SK-N-SH (cell line): Measurements from ENCODE around the gene FAM149B1. TPM values are rescaled to one million over a fixed set of nuclear protein-coding genes. Genes with fewer than 3 reads are reported as not detected.
A peak's percentile ranks its signal among the peaks of the same experiment; 100 is the strongest.

Source experiments
- CTCF ChIA-PET: fragments of 300-600, 350-600 bp; formaldehyde crosslinking; extraction: SDS; loops from one replicate; lab custom pipeline; 2021; lab: Yijun Ruan, JAX
- POLR2A ChIA-PET: fragments of 350-600 bp; sonication (Branson Sonifier 250); formaldehyde crosslinking; extraction: SDS; loops from one replicate; lab custom pipeline; 2020; ENCODE audit warnings: antibody characterized with exemption, inconsistent platforms; lab: Yijun Ruan, JAX
- DNase-seq: peaks from one replicate; pipeline ENCODE4 v3.0.0; 2012
- H2AFZ ChIP-seq: fragments of 200-600 bp; sonication (generic); 2 replicates; pipeline ENCODE4 v1.8.1; 2016; ENCODE audit warnings: antibody characterized with exemption, mild to moderate bottlenecking, low read depth
- H3F3A ChIP-seq: fragments of 200-600 bp; sonication (generic); replicated peaks from 2 replicates; pipeline ENCODE3; 2016; ENCODE audit warnings: antibody characterized with exemption, mild to moderate bottlenecking; ENCODE audit not compliant: insufficient read depth
- H3K27ac ChIP-seq, 2 experiments: fragments of 200-500 bp in 1 of 2; fragments of 200-600 bp in 1 of 2; sonication (Bioruptor generic) in 1 of 2; sonication (generic), shearing (Covaris generic) in 1 of 2; 2 replicates each; pipeline versions ENCODE4 v1.5.1 to v1.6.1; 2014 to 2016; ENCODE audit warnings: low read depth in 2 of 2, inconsistent platforms in 1 of 2, low read length in 1 of 2, mild to moderate bottlenecking in 1 of 2, mixed read lengths in 1 of 2
- H3K27me3 ChIP-seq: fragments of 200-600 bp; sonication (generic), shearing (Covaris generic); 2 replicates; pipeline ENCODE4 v1.6.1; 2016; ENCODE audit warnings: mixed run types; ENCODE audit not compliant: insufficient read depth
- H3K36me3 ChIP-seq, 2 experiments: fragments of 200-500 bp in 1 of 2; fragments of 200-600 bp in 1 of 2; sonication (Bioruptor generic) in 1 of 2; sonication (generic) in 1 of 2; replicated peaks in 1 of 2; 2 replicates each; pipeline versions ENCODE3 to v1.5.1; 2014 to 2016; ENCODE audit warnings: low read length in 1 of 2, mild to moderate bottlenecking in 1 of 2; ENCODE audit not compliant: insufficient read depth in 2 of 2, control insufficient read depth in 1 of 2
- H3K4me1 ChIP-seq, 2 experiments: fragments of 200-500 bp in 1 of 2; fragments of 200-600 bp in 1 of 2; sonication (Bioruptor generic) in 1 of 2; sonication (generic), shearing (Covaris generic) in 1 of 2; 2 replicates each; pipeline versions ENCODE4 v1.5.1 to v1.6.1; 2014 to 2016; ENCODE audit warnings: low read depth in 1 of 2, low read length in 1 of 2, mixed run types in 1 of 2; ENCODE audit not compliant: insufficient read depth in 2 of 2, control insufficient read depth in 1 of 2
- H3K4me2 ChIP-seq: fragments of 200-600 bp; sonication (generic), shearing (Covaris generic); 2 replicates; pipeline ENCODE4 v1.6.1; 2017; ENCODE audit warnings: mixed run types
- H3K4me3 ChIP-seq, 2 experiments: fragments of 200-500 bp in 1 of 2; fragments of 200-600 bp in 1 of 2; sonication (Bioruptor generic) in 1 of 2; sonication (generic), shearing (Covaris generic) in 1 of 2; 2 replicates each; pipeline versions ENCODE4 v1.5.1 to v1.8.1; 2014 to 2016; ENCODE audit warnings: low read depth in 2 of 2, inconsistent platforms in 1 of 2, low read length in 1 of 2, mild to moderate bottlenecking in 1 of 2, mixed read lengths in 1 of 2, moderate library complexity in 1 of 2
- H3K79me2 ChIP-seq: fragments of 200-600 bp; sonication (generic); 2 replicates; pipeline ENCODE4 v1.8.1; 2017; ENCODE audit warnings: mild to moderate bottlenecking; ENCODE audit not compliant: insufficient read depth
- H3K9ac ChIP-seq: fragments of 200-600 bp; sonication (generic); 2 replicates; pipeline ENCODE4 v1.6.1; 2017; ENCODE audit warnings: mixed run types
- H3K9me2 ChIP-seq: fragments of 200-600 bp; sonication (generic); 2 replicates; pipeline ENCODE4 v1.6.1; 2017; ENCODE audit warnings: mixed run types
- H3K9me3 ChIP-seq: fragments of 200-600 bp; sonication (generic); 2 replicates; pipeline ENCODE4 v1.6.1; 2017; ENCODE audit warnings: mixed run types, mild to moderate bottlenecking, moderate library complexity
- H4K20me1 ChIP-seq: fragments of 200-600 bp; sonication (generic); 2 replicates; pipeline ENCODE4 v1.6.1; 2017; ENCODE audit warnings: mild to moderate bottlenecking, mixed run types; ENCODE audit not compliant: insufficient read depth
- CHD2 ChIP-seq: fragments of 150-350 bp; IDR thresholded peaks from 2 replicates; pipeline ENCODE4 v1.6.1; 2018; ENCODE audit warnings: low read length; ENCODE audit not compliant: partially characterized antibody
- CTCF ChIP-seq: fragments of 200-600 bp; sonication (generic); IDR thresholded peaks from 2 replicates; pipeline ENCODE4 v1.6.1; 2017; ENCODE audit warnings: antibody characterized with exemption, mild to moderate bottlenecking, moderate library complexity
- ELF1 ChIP-seq: IDR thresholded peaks from 2 replicates; pipeline ENCODE4 v1.4.0; 2012
- EP300 ChIP-seq, 2 experiments: IDR thresholded peaks; 2 replicates each; pipeline versions ENCODE4 v1.4.0 to v1.6.1; 2012; ENCODE audit warnings: borderline replicate concordance in 1 of 2, low read depth in 1 of 2, low read length in 1 of 2
- FOXJ3 ChIP-seq: sonication (generic); formaldehyde crosslinking; IDR thresholded peaks from 2 replicates; pipeline ENCODE4 v1.5.1; 2020; ENCODE audit warnings: mild to moderate bottlenecking, missing genetic modification reagents
- FOXM1 ChIP-seq: IDR thresholded peaks from 2 replicates; pipeline ENCODE4 v1.4.0; 2012; ENCODE audit warnings: low read depth, mild to moderate bottlenecking
- GABPA ChIP-seq: IDR thresholded peaks from 2 replicates; pipeline ENCODE4 v1.4.0; 2012; ENCODE audit warnings: low read depth, mild to moderate bottlenecking
- JUND ChIP-seq: IDR thresholded peaks from 2 replicates; pipeline ENCODE4 v1.4.0; 2012
- MAX ChIP-seq: IDR thresholded peaks from 2 replicates; pipeline ENCODE4 v1.4.0; 2012; ENCODE audit warnings: low read depth
- MXI1 ChIP-seq: IDR thresholded peaks from 2 replicates; pipeline ENCODE4 v1.6.1; 2012; ENCODE audit warnings: mild to moderate bottlenecking, low read depth, low read length, improper control_type of control experiment
- NRF1 ChIP-seq: IDR thresholded peaks from 2 replicates; pipeline ENCODE4 v1.6.1; 2012; ENCODE audit warnings: low read depth, mild to moderate bottlenecking, low read length
- PBX3 ChIP-seq: IDR thresholded peaks from 2 replicates; pipeline ENCODE4; 2012
- POLR2AphosphoS5 ChIP-seq: IDR thresholded peaks from 2 replicates; pipeline ENCODE4 v1.6.1; 2012; ENCODE audit warnings: low read depth, low read length
- RCOR1 ChIP-seq: fragments of 150-350 bp; IDR thresholded peaks from 2 replicates; pipeline ENCODE4 v1.6.1; 2017; ENCODE audit warnings: antibody characterized with exemption, low read length
- REST ChIP-seq: IDR thresholded peaks from 2 replicates; pipeline ENCODE4 v1.6.1; 2012; ENCODE audit warnings: mild to moderate bottlenecking, low read depth, low read length, moderate library complexity
- RFX5 ChIP-seq: IDR thresholded peaks from 2 replicates; pipeline ENCODE4 v1.6.1; 2012; ENCODE audit warnings: mild to moderate bottlenecking, improper control_type of control experiment, low read length
- SMC3 ChIP-seq: IDR thresholded peaks from 2 replicates; pipeline ENCODE4 v1.6.1; 2012; ENCODE audit warnings: low read depth, low read length, improper control_type of control experiment
- TAF1 ChIP-seq: IDR thresholded peaks from 2 replicates; pipeline ENCODE4 v1.6.1; 2012; ENCODE audit warnings: low read depth, mild to moderate bottlenecking, low read length, moderate library complexity, borderline replicate concordance
- TCF12 ChIP-seq: IDR thresholded peaks from 2 replicates; pipeline ENCODE4 v1.4.0; 2012
- USF1 ChIP-seq: IDR thresholded peaks from 2 replicates; pipeline ENCODE4 v1.4.0; 2012; ENCODE audit warnings: low read depth, borderline replicate concordance
- YY1 ChIP-seq: IDR thresholded peaks from 2 replicates; pipeline ENCODE4 v1.4.0; 2012; ENCODE audit warnings: low read depth, mild to moderate bottlenecking
- ZBTB33 ChIP-seq: IDR thresholded peaks from 2 replicates; pipeline ENCODE4 v1.4.0; 2012; ENCODE audit warnings: low read depth, borderline replicate concordance
- WGBS: methylation state at CpG from one replicate; pipeline ENCODE4 v1.1.6; 2017; ENCODE audit warnings: low lambda C conversion rate; 5-methylcytosine and 5-hydroxymethylcytosine counted together
- polyA plus RNA-seq, 3 experiments: library from polyadenylated mRNA; depleted of rRNA; stranded (reverse); fragments of >200 nt; gene quantifications; 2 replicates each; pipeline ENCODE4 v1.2.3, GENCODE V29; 2012

Gene FAM149B1
- 28.2 and 37.5 TPM in 2 replicates for polyA plus RNA-seq (2012; rRNA removed)
- polyA plus RNA-seq (2012; cell fraction: cytosol; rRNA removed): 27.5 and 31.9 TPM in 2 replicates
- polyA plus RNA-seq (2012; cell fraction: nucleus; rRNA removed): 23.2 and 53.1 TPM in 2 replicates

GRCh38 chr10:73167783-73168464, at the start of gene FAM149B1, which contains the start of gene ECD:
Gene FAM149B1, plus strand, starts transcription at chr10:73168119. Its CDS starts 221 bp downstream, at chr10:73168340.
Gene ECD, minus strand, starts transcription at chr10:73168008. Its CDS starts 4,071 bp downstream, at chr10:73163937.
- H3K36me3 ChIP-seq: peaks cover 8 to 27% of the 10 kb centered on the region in 2 experiments
- 2% methylated on average over 34 of the region's 49 CpGs for WGBS
- no peaks in the 10 kb centered on the region for H3K27me3 ChIP-seq
- no peaks in the 10 kb centered on the region for H3K9me3 ChIP-seq
- peaks cover 78% of the 10 kb centered on the region for H3K79me2 ChIP-seq
- POLR2A ChIA-PET: interaction anchor here (1.5 kb wide), 1 partner anchor 57 kb away, joined by 7 read pairs; the partner anchor contains the start of gene NUDT13
- H3F3A ChIP-seq: peaks cover 16% of the 10 kb centered on the region
- peak within 1 kb of the TSS; percentile 77 for H2AFZ ChIP-seq
- H3K9me2 ChIP-seq: no peaks in the 10 kb centered on the region
- peak within 1 kb of the TSS; percentile 64 to 83 for H3K4me3 ChIP-seq
- peak; percentile 95 for DNase-seq
- CTCF ChIA-PET: interaction anchor here (0.9 to 2.3 kb wide), 5 partner anchors 9 to 73 kb away, joined by 3 to 15 read pairs (median 3); no protein-coding TSS in a partner anchor
- peak; percentile 28; the same call in 1 of the 2 replicates for TF ChIP-seq CTCF
- no peak for TF ChIP-seq SMC3
- TF ChIP-seq JUND: no peak
- peak; percentile 59; the same call in 1 of the 2 replicates for TF ChIP-seq MAX
- TF ChIP-seq RCOR1: peak; percentile 31; the same call in 1 of the 2 replicates
- peak; percentile 82 for TF ChIP-seq CHD2
- TF ChIP-seq ELF1: peak; percentile 79
- TF ChIP-seq EP300 (IDR thresholded peaks at IDR 0.05; ENCODE audit: borderline replicate concordance in 1 of 2, low read depth in 1 of 2, low read length in 1 of 2): no peak
- no peak for TF ChIP-seq USF1
- peak; percentile 59; the same call in 1 of the 2 replicates for TF ChIP-seq MXI1
- TF ChIP-seq YY1: peak; percentile 18; the same call in 1 of the 2 replicates
- 0 out of 2 replicates have a peak, but pooled peaks have one; percentile 12 for TF ChIP-seq TCF12
- peak; percentile 96 for TF ChIP-seq GABPA
- TF ChIP-seq TAF1: peak; percentile 86; the same call in 1 of the 2 replicates
- no peak for TF ChIP-seq RFX5
- TF ChIP-seq FOXM1: no peak
- no peak for TF ChIP-seq PBX3
- peak; percentile 92 for TF ChIP-seq POLR2AphosphoS5
- no peak for TF ChIP-seq FOXJ3 (CRISPR knock-in tag)
- peak; percentile 68; the same call in 1 of the 2 replicates for TF ChIP-seq REST
- no peak for TF ChIP-seq ZBTB33
- no peak for TF ChIP-seq NRF1
- peak within 1 kb of the TSS; percentile 85 to 93 for H3K27ac ChIP-seq
- H3K9ac ChIP-seq: peak within 1 kb of the TSS; percentile 89
- H3K4me2 ChIP-seq: peak within 1 kb of the TSS; percentile 78
- peaks cover 9% of the 10 kb centered on the region for H4K20me1 ChIP-seq
- no peaks in the 10 kb centered on the region; a peak in 2 of 4 replicates for H3K4me1 ChIP-seq
